Measurements from ENCODE around the gene CDCP2.

DNA sequence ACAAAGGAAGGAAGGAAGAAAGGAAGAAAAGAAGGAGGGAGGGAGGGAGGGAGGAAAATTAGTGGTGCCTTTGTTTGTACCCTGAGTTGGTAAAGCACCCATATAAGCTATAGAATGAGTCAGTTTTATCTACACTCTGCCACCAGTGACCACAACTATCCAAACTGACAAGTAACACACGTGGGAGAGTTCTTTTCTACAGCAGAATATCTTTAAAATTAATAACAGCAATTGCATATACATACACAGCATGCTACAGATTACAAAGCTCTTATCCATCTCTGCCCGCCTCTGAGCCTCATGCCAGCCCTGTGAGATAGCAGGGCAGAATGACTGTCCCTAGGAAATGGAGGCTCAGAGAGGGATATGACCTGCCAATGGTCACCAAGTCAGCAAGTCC, 20.3 kb downstream of the CDCP2 start:
- TF ChIP-seq, protein P1, sequence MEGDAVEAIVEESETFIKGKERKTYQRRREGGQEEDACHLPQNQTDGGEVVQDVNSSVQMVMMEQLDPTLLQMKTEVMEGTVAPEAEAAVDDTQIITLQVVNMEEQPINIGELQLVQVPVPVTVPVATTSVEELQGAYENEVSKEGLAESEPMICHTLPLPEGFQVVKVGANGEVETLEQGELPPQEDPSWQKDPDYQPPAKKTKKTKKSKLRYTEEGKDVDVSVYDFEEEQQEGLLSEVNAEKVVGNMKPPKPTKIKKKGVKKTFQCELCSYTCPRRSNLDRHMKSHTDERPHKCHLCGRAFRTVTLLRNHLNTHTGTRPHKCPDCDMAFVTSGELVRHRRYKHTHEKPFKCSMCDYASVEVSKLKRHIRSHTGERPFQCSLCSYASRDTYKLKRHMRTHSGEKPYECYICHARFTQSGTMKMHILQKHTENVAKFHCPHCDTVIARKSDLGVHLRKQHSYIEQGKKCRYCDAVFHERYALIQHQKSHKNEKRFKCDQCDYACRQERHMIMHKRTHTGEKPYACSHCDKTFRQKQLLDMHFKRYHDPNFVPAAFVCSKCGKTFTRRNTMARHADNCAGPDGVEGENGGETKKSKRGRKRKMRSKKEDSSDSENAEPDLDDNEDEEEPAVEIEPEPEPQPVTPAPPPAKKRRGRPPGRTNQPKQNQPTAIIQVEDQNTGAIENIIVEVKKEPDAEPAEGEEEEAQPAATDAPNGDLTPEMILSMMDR (IDR thresholded peaks at IDR 0.05) = no peak
- no peak for TF ChIP-seq POLR2AphosphoS5 (IDR thresholded peaks at IDR 0.05; ENCODE audit: low read depth, low read length)
- no peak for TF ChIP-seq SIN3A (IDR thresholded peaks at IDR 0.05; ENCODE audit: borderline replicate concordance, insufficient read depth, low read depth, low read length)
- TF ChIP-seq, protein P2, sequence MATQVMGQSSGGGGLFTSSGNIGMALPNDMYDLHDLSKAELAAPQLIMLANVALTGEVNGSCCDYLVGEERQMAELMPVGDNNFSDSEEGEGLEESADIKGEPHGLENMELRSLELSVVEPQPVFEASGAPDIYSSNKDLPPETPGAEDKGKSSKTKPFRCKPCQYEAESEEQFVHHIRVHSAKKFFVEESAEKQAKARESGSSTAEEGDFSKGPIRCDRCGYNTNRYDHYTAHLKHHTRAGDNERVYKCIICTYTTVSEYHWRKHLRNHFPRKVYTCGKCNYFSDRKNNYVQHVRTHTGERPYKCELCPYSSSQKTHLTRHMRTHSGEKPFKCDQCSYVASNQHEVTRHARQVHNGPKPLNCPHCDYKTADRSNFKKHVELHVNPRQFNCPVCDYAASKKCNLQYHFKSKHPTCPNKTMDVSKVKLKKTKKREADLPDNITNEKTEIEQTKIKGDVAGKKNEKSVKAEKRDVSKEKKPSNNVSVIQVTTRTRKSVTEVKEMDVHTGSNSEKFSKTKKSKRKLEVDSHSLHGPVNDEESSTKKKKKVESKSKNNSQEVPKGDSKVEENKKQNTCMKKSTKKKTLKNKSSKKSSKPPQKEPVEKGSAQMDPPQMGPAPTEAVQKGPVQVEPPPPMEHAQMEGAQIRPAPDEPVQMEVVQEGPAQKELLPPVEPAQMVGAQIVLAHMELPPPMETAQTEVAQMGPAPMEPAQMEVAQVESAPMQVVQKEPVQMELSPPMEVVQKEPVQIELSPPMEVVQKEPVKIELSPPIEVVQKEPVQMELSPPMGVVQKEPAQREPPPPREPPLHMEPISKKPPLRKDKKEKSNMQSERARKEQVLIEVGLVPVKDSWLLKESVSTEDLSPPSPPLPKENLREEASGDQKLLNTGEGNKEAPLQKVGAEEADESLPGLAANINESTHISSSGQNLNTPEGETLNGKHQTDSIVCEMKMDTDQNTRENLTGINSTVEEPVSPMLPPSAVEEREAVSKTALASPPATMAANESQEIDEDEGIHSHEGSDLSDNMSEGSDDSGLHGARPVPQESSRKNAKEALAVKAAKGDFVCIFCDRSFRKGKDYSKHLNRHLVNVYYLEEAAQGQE (IDR thresholded peaks at IDR 0.05; ENCODE audit: insufficient read depth in 1 of 2, low read depth in 2 of 2, low read length in 1 of 2) = no peak
